ENCODE measurements around the gene RSPH6A.

DNA sequence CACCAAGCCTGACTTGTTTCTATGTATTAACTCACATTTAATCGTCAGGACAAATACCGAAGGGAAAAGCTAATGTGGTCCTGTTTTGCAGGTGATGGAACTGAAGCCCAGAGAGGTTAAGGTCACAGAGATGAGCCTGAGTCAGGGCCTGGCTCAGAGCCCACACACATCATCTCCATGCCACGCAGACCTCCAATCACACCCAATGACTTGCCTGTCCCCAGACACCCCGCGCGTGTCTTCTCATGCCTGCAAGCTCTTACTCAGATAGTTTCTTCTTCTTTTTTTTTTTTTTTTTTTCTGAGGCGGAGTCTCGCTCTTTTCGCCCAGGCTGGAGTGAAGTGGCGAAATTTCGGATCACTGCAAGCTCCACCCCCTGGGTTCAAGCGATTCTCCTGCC lies 62.5 kb downstream of the RSPH6A start:
- TF ChIP-seq, protein P1, sequence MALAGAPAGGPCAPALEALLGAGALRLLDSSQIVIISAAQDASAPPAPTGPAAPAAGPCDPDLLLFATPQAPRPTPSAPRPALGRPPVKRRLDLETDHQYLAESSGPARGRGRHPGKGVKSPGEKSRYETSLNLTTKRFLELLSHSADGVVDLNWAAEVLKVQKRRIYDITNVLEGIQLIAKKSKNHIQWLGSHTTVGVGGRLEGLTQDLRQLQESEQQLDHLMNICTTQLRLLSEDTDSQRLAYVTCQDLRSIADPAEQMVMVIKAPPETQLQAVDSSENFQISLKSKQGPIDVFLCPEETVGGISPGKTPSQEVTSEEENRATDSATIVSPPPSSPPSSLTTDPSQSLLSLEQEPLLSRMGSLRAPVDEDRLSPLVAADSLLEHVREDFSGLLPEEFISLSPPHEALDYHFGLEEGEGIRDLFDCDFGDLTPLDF (CRISPR knock-in tag; IDR thresholded peaks at IDR 0.05), result no peak
- TF ChIP-seq, protein P2, sequence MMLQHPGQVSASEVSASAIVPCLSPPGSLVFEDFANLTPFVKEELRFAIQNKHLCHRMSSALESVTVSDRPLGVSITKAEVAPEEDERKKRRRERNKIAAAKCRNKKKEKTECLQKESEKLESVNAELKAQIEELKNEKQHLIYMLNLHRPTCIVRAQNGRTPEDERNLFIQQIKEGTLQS (CRISPR knock-in tag; conservative IDR thresholded peaks at IDR 0.05), result no peak

Data from WTC11 (cell line).